ENCODE measurements around the gene DNAAF1.

- no peak for TF ChIP-seq CTCF (IDR thresholded peaks at IDR 0.05)
- no peak for TF ChIP-seq POLR2A (IDR thresholded peaks at IDR 0.05)
Measured at GRCh38 chr16:84150926-84151325, 5.8 kb downstream of the DNAAF1 start.

Measured in heart left ventricle (tissue), 13 donors.